GM19025 (cell line): ENCODE measurements around the gene CT45A2.
"Not testable (repeated sequence)": the region's sequence is repeated elsewhere in the genome, so short reads cannot be mapped to it uniquely, and the experiment has no call there.

Experiments used
- ATAC-seq: cut with Tn5 transposase; IDR thresholded peaks from one replicate; pipeline ENCODE4 v1.9.1; 2021; ENCODE audit warnings: mild to moderate bottlenecking, low read depth, moderate library complexity; ENCODE audit not compliant: unreplicated experiment

Gene CT45A2, protein sequence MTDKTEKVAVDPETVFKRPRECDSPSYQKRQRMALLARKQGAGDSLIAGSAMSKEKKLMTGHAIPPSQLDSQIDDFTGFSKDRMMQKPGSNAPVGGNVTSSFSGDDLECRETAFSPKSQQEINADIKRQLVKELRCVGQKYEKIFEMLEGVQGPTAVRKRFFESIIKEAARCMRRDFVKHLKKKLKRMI

DNA sequence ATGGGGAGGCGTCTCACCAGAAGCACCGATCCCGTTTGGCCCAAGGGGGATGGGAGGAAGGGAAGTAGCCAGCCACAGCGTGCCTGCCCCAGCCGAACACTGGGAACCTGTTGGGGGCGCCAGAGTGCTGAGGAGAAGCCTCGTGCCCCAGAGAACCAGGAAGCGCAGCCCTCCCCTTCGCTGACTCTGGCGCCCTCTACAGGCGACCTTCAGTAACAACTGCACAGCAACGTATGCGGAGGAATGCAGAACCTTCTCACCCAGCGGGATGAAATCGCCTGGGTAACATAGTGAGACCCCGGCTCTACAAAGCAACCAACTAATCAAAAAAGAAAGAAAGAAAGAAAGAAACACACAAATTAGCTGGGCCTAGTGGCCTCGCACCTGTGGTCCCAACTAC lies at the start of gene CT45A2:
TSS of gene CT45A2 (minus strand) at position 101 of the 400 bp plus-strand sequence. CDS start 3,747 bp downstream, outside the sequence.
- not testable (repeated sequence) for ATAC-seq

DNA sequence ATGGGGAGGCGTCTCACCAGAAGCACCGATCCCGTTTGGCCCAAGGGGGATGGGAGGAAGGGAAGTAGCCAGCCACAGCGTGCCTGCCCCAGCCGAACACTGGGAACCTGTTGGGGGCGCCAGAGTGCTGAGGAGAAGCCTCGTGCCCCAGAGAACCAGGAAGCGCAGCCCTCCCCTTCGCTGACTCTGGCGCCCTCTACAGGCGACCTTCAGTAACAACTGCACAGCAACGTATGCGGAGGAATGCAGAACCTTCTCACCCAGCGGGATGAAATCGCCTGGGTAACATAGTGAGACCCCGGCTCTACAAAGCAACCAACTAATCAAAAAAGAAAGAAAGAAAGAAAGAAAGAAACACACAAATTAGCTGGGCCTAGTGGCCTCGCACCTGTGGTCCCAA lies 34.6 kb upstream of the CT45A2 start, which contains the start of gene CT45A8:
TSS of gene CT45A8 (minus strand) at position 101 of the 400 bp plus-strand sequence. CDS start 3,755 bp downstream, outside the sequence.
- not testable (repeated sequence) for ATAC-seq

DNA sequence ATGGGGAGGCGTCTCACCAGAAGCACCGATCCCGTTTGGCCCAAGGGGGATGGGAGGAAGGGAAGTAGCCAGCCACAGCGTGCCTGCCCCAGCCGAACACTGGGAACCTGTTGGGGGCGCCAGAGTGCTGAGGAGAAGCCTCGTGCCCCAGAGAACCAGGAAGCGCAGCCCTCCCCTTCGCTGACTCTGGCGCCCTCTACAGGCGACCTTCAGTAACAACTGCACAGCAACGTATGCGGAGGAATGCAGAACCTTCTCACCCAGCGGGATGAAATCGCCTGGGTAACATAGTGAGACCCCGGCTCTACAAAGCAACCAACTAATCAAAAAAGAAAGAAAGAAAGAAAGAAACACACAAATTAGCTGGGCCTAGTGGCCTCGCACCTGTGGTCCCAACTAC lies 17.4 kb upstream of the CT45A2 start, which contains the start of gene CT45A7:
TSS of gene CT45A7 (minus strand) at position 101 of the 400 bp plus-strand sequence. CDS start 3,747 bp downstream, outside the sequence.
- not testable (repeated sequence) for ATAC-seq

DNA sequence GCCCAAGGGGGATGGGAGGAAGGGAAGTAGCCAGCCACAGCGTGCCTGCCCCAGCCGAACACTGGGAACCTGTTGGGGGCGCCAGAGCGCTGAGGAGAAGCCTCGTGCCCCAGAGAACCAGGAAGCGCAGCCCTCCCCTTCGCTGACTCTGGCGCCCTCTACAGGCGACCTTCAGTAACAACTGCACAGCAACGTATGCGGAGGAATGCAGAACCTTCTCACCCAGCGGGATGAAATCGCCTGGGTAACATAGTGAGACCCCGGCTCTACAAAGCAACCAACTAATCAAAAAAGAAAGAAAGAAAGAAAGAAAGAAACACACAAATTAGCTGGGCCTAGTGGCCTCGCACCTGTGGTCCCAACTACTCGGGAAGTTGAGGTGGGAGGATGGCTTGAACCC lies 17.1 kb downstream of the CT45A2 start, which contains the start of gene CT45A6:
TSS of gene CT45A6 (minus strand) at position 101 of the 400 bp plus-strand sequence. CDS start 3,794 bp downstream, outside the sequence.
- not testable (repeated sequence) for ATAC-seq

DNA sequence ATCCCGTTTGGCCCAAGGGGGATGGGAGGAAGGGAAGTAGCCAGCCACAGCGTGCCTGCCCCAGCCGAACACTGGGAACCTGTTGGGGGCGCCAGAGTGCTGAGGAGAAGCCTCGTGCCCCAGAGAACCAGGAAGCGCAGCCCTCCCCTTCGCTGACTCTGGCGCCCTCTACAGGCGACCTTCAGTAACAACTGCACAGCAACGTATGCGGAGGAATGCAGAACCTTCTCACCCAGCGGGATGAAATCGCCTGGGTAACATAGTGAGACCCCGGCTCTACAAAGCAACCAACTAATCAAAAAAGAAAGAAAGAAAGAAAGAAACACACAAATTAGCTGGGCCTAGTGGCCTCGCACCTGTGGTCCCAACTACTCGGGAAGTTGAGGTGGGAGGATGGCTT lies 34.4 kb downstream of the CT45A2 start, which contains the start of gene CT45A5:
TSS of gene CT45A5 (minus strand) at position 101 of the 400 bp plus-strand sequence. CDS start 3,774 bp downstream, outside the sequence.
- not testable (repeated sequence) for ATAC-seq

DNA sequence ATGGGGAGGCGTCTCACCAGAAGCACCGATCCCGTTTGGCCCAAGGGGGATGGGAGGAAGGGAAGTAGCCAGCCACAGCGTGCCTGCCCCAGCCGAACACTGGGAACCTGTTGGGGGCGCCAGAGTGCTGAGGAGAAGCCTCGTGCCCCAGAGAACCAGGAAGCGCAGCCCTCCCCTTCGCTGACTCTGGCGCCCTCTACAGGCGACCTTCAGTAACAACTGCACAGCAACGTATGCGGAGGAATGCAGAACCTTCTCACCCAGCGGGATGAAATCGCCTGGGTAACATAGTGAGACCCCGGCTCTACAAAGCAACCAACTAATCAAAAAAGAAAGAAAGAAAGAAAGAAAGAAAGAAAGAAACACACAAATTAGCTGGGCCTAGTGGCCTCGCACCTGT lies 51.7 kb downstream of the CT45A2 start, which contains the start of gene CT45A3:
TSS of gene CT45A3 (minus strand) at position 101 of the 400 bp plus-strand sequence. CDS start 3,747 bp downstream, outside the sequence.
- not testable (repeated sequence) for ATAC-seq
